GM21786 (cell line): ENCODE results near the gene MROH2A.

ENCODE experiments used
- ATAC-seq: cut with Tn5 transposase; IDR thresholded peaks from one replicate; pipeline ENCODE4 v1.9.1; 2021; ENCODE audit not compliant: unreplicated experiment

Gene MROH2A

DNA sequence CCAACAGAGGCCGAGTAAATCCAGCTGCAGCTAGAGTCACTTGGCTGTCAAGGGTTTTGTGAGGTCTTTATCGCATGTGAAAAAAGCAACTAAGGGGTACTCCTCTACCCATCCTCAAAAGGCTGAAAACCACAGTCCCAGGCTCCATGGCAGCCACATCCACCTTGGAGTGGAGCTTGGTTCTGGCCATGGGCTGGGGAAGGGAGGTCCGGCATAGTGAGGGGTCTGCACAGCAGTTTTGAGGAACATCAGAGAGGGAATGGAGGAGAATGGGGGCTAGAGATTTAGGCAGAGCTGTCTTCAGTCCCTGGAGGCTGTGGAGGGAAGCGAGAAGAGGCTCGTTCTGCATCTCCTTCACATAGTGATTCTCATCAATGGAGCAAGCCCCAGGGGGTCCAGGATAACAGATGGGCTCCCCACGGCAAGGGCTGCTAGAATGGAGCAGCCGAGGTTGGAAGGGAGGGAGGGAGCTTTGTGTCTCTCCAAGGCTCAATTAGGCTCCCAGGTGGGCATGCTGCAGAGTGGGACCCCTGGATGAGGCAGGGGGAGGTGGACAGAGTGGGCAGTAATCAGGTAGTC lies 21.0 kb downstream of the MROH2A start:
- no peak for ATAC-seq

DNA sequence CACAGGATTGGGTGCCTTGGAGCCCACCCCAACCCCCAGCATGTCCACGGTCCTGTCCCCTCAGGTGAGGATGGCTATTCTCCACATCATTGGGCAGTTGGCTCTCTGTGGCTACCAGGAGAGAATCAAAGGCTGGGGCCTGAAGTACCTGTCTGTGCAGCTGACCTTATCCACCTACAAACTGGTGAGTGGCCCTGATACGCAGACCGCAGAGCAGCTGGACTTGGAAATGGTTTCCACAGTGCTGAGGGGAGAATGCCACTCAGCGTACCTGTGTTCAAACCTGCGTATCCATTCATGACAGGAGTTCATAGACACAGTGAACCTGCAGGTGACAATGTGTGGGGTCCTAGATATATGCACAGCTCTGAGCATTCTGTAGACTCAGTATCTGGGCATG lies 21.6 kb downstream of the MROH2A start:
- no peak for ATAC-seq

- ATAC-seq = no peak
These were observed 22.1 kb downstream of the MROH2A start for GRCh38 chr2:233800208-233800607.

- no peak for ATAC-seq
These were observed 23.4 kb downstream of the MROH2A start for GRCh38 chr2:233801357-233802131.

GRCh38 chr2:233802132-233802815 lies 24.1 kb downstream of the MROH2A start:
- ATAC-seq = no peak

- ATAC-seq = no peak
These were observed 25.3 kb downstream of the MROH2A start for GRCh38 chr2:233803292-233803911.

DNA sequence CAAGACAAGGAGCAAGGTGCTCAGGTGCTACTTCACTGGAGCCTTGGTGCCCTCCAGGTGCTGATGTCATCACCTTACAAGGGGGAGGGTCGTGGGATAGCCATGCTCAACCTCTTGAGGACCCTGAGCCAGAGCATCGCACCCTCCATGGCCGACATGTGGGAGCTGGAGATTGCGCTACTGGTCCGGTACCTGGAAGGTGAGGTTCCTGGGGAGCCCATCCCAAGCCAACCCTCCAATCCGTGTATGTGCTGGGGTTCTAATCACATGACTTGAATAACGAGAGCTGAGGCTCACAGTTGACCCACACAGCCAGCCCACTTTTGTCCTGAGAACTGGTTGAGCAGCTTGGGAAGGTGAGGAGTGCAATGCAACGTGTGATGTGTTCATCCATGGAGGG lies 25.9 kb downstream of the MROH2A start:
- ATAC-seq = no peak

- ATAC-seq = no peak
These were observed 29.2 kb downstream of the MROH2A start for GRCh38 chr2:233807215-233807865.

GRCh38 chr2:233807966-233808935 lies 30.1 kb downstream of the MROH2A start:
- no peak for ATAC-seq

- no peak for ATAC-seq
These were observed 32.3 kb downstream of the MROH2A start for GRCh38 chr2:233810385-233810784.

- ATAC-seq = no peak
These were observed 33.0 kb downstream of the MROH2A start for GRCh38 chr2:233811087-233811486.

- no peak for ATAC-seq
These were observed 33.6 kb downstream of the MROH2A start for GRCh38 chr2:233811732-233812131.

DNA sequence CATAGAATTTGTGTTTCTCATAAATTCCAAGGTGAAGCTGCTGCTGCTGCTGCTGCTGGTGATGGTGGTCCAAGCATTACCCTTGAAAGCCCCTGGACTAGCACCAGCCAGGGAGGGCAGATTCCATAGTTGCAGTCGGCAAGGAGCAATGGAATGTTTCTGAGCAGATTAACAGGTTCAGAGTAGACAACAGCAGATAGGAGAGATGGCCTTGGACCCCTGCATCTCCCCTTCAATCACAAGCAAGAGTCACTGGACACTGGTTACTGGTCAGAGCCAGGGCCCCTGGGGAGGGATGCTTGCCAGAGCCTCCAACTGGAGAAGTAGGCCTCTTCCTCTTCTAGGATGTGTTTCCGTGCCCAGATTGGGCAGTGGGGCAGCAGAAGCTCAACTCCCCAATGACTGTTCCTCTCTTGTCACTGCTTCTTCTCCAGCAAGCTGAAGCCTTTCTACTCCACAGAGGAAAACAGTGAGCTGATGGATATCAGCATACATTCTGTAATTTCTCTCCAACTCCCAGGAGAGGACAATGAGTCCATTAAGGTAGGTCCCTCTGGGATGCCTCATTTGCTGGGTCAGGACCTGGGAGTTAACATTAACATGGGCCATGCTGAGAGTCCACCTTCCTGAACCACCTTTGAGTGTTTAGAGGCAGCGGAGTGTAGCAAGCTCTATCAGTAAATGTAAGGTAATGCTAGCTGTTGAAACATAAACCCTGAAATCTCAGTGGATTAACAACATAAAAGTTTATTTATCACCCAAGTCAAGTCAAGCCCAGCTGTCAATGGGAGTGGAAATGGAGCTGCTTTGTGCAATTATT lies 35.3 kb downstream of the MROH2A start:
- no peak for ATAC-seq

DNA sequence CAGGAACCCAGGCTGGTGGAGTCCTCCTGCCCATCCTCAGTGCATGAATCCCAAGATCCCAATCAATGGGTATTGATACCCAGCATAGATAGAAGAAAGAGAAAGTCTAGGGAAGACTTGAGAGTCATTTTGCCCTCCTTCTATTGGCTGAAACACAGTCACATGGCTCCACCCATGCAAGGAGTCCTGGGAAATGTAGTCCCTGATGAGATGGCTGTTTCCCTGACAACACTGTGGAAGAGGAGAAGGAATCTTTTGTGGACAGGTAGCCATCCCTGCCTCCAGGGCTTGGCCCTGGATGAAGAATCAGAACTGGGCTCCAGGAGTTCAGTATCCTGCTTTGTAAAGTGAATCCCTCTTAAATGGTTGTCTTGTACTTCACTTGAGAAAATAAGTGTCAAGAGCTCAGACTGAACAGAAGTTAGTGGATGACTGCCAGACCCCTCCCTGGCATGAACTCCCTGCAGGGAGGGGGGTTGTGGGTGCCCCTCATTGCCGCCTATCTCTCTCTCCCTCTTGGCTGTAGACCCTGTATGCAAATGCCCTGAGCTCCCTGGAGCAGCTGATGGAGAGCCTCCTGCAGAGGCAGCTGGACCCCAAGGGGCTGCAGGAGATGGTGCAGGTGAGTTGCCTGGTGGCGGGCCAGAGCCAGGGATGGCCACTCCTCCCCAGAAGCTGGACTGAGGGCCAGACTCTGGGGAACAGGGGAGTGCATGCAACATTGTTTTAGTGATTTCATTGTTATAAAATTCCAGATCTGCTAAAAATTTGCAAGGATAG lies 36.1 kb downstream of the MROH2A start:
- no peak for ATAC-seq

DNA sequence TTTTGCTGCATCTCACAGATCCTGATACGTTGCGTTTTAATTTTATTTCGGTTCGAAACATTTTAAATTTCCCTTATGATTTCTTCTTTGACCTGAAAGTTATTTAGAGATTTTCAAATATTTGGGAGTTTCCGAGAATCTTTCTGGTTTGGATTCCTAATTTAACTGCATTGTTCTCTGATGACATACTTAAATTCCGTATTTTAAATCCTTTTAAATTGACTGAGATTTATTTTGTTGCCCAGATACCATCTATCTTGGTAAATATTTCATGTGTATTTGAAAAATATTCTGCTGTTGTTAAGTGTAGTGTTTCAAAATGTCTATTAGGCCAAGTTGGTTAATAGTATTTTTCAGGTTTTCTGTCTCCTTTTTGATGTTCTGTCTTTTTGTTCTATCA lies 37.7 kb downstream of the MROH2A start:
- no peak for ATAC-seq

- ATAC-seq = no peak
These were observed 38.2 kb downstream of the MROH2A start for GRCh38 chr2:233816334-233816733.

GRCh38 chr2:233816771-233817170 lies 38.6 kb downstream of the MROH2A start:
- ATAC-seq = no peak

DNA sequence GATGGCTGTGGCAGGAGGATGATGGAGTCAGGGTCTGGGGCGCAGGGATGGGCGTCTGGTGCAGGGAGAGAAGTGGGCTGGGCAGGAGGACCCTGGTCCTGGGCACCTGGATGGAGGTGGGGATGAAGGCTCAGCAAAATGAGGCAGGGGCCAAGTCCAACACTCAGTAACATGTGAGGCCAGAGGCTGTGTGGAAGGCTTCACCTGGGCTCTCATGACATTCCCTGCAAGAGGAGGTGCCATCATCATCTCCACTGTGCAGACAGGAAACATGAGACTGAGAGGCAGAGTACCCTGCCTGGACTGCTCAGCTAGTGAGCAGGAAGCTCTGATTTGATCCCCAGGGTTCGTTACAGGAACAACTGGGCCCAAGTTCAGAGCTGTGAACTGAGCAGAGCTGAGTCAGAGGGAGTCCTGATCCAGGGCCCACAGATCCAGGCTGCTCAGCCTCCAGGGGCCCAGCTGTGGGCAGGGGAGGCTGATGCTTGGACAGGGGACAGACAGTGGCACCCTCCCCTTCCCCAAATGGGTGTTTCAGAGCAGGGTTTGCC lies 39.3 kb downstream of the MROH2A start:
- no peak for ATAC-seq
